A172 (cell line): ENCODE measurements around the gene C1orf56. TPM values are rescaled to one million over a fixed set of nuclear protein-coding genes. Genes with fewer than 3 reads are reported as not detected.
"Not testable (repeated sequence)": the region's sequence is repeated elsewhere in the genome, so short reads cannot be mapped to it uniquely, and the experiment has no call there.

Source experiments
- DNase-seq: peaks from one replicate; pipeline ENCODE4 v3.0.0-alpha.2; 2015; ENCODE audit warnings: low spot score
- total RNA-seq: library from RNA; depleted of rRNA; stranded (reverse); fragments of >200 nt; shearing (Covaris generic); gene quantifications from 2 replicates; pipeline ENCODE4 v1.2.3, GENCODE V29; 2014; rRNA removed

Gene C1orf56
- total RNA-seq, 1 experiment from 2014 or later, result 6.9 TPM

GRCh38 chr1:151060657-151061421 lies 13.3 kb downstream of the C1orf56 start:
- DNase-seq, result peak; percentile 74

- DNase-seq, result no peak
These were observed 14.2 kb downstream of the C1orf56 start for GRCh38 chr1:151061704-151062103.

GRCh38 chr1:151062741-151063371 lies 15.3 kb downstream of the C1orf56 start:
- peak; percentile 94 for DNase-seq

GRCh38 chr1:151065089-151065645 lies 17.6 kb downstream of the C1orf56 start:
- no peak for DNase-seq

GRCh38 chr1:151067185-151067584 lies 19.6 kb downstream of the C1orf56 start:
- DNase-seq, result no peak

- no peak for DNase-seq
These were observed 21.5 kb downstream of the C1orf56 start for GRCh38 chr1:151069103-151069486.

- DNase-seq, result peak; percentile 76
These were observed 23.1 kb downstream of the C1orf56 start, which contains the start of gene GABPB2 for GRCh38 chr1:151070474-151071276. Gene GABPB2, plus strand, starts transcription at chr1:151070761. Its CDS starts 17,429 bp downstream, at chr1:151088190.

- DNase-seq, result no peak
These were observed 24.7 kb downstream of the C1orf56 start for GRCh38 chr1:151072224-151072623.

GRCh38 chr1:151085953-151086559 lies 38.5 kb downstream of the C1orf56 start:
- no peak for DNase-seq

GRCh38 chr1:151097426-151097825 lies 49.9 kb downstream of the C1orf56 start:
- not testable (repeated sequence) for DNase-seq

- no peak for DNase-seq
These were observed 50.6 kb downstream of the C1orf56 start for GRCh38 chr1:151098126-151098525.

Other genes starting within 250 kb of the C1orf56 start
- 1.1 and 3.4 TPM in 2 replicates for gene CTSK, start 239.5 kb upstream of the C1orf56 start, total RNA-seq
- gene ARNT, start 171.2 kb upstream of the C1orf56 start, total RNA-seq, result 36.3 and 39.0 TPM in 2 replicates
- not detected in 2 replicates for gene CTXND2, start 160.6 kb upstream of the C1orf56 start, total RNA-seq
- 55.4 and 56.8 TPM in 2 replicates for gene SETDB1, start 121.4 kb upstream of the C1orf56 start, total RNA-seq
- gene CERS2, start 72.9 kb upstream of the C1orf56 start, total RNA-seq, result 376 and 393 TPM in 2 replicates
- gene ANXA9, start 65.5 kb upstream of the C1orf56 start, total RNA-seq, result 18.2 and 20.6 TPM in 2 replicates
- gene MINDY1, start 40.8 kb upstream of the C1orf56 start, total RNA-seq, result 9.3 and 10.6 TPM in 2 replicates
- 18.8 and 19.0 TPM in 2 replicates for gene PRUNE1, start 39.3 kb upstream of the C1orf56 start, total RNA-seq
- 0.38 and 0.86 TPM in 2 replicates for gene BNIPL, start 11.2 kb upstream of the C1orf56 start, total RNA-seq
- gene CDC42SE1, start 11.9 kb downstream of the C1orf56 start, total RNA-seq, result 149 and 150 TPM in 2 replicates
- gene MLLT11, start 12.6 kb downstream of the C1orf56 start, total RNA-seq, result 99.2 and 101 TPM in 2 replicates
- gene GABPB2, start 23.0 kb downstream of the C1orf56 start, total RNA-seq, result 2.9 and 4.7 TPM in 2 replicates
- gene SEMA6C, start 98.9 kb downstream of the C1orf56 start, total RNA-seq, result 2.5 and 4.4 TPM in 2 replicates
- not detected in 2 replicates for gene TNFAIP8L2, start 108.9 kb downstream of the C1orf56 start, total RNA-seq
- gene LYSMD1, start 118.2 kb downstream of the C1orf56 start, total RNA-seq, result 19.6 and 21.6 TPM in 2 replicates
- gene SCNM1, start 118.4 kb downstream of the C1orf56 start, total RNA-seq, result 105 and 107 TPM in 2 replicates
- 0.17 and 0.57 TPM in 2 replicates for gene TMOD4, start 128.2 kb downstream of the C1orf56 start, total RNA-seq
- 163 and 207 TPM in 2 replicates for gene VPS72, start 142.4 kb downstream of the C1orf56 start, total RNA-seq
- gene PIP5K1A, start 150.8 kb downstream of the C1orf56 start, total RNA-seq, result 87.5 and 102 TPM in 2 replicates
- 568 and 570 TPM in 2 replicates for gene PSMD4, start 207.0 kb downstream of the C1orf56 start, total RNA-seq
- gene ZNF687, start 234.5 kb downstream of the C1orf56 start, total RNA-seq, result 34.7 and 36.2 TPM in 2 replicates